HG03460 (cell line): Measurements from ENCODE around the gene NEGR1.

Experiments used
- ATAC-seq: cut with Tn5 transposase; IDR thresholded peaks from one replicate; pipeline ENCODE4 v1.9.1; 2021; ENCODE audit not compliant: unreplicated experiment

The NEGR1 gene

GRCh38 chr1:71414179-71414578 is 868.2 kb downstream of the NEGR1 start:
- ATAC-seq = no peak

DNA sequence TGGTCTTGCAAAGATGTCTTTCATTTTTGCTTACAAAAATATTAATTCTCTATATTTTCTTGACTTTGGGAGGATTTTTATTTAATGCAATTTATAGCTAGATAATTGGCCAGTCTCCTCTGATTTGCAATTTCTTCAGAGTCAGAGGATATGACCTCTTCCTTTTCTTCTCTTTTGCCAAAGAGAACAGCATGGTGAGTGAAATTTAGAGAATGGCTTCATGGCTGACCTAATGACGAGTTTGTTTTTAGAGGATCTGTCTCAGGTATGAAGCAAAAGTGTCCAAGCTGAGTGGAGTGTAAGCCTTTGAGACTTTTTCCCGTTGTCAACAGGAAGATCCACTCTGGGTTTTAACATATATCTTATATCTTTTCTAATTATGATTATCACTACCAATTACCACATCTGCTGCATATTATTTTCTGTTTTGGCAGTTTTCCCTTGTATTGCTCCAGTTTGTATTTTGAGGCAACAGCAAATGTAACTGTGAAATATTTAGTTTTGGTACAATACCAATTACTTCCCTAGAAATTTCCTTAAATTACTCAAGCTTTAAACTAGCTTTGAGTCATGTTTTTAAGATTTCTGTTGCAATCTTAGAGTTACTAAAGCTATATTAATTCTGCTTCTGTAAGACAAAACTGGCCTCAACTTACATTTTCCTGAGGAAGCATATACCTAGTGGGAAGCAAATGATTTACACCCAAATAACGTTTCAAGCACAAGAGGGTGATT is 868.7 kb downstream of the NEGR1 start:
- ATAC-seq = no peak

- ATAC-seq = no peak
These were observed 882.3 kb downstream of the NEGR1 start for GRCh38 chr1:71400050-71400449.

GRCh38 chr1:71399594-71399993 is 882.7 kb downstream of the NEGR1 start:
- no peak for ATAC-seq

DNA sequence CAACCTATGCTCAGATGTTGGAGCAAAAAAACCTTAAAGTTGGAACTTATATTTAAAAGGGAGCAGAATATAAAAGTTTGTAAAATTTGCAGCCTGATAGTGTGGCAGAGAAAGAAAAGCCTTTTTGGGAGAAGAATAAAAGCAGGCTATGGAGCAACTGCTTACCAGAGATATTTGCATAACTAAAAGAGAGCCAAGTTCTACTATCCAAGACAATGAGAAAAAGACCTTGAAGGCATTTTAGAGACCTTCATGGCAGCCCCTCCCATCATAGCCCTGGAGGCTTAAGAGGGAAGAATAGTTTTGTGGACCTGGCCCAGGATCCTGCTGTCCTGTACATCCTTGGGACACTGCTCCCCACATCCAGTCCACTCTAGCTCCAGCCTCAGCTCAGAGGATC is 889.0 kb downstream of the NEGR1 start:
- ATAC-seq = no peak

DNA sequence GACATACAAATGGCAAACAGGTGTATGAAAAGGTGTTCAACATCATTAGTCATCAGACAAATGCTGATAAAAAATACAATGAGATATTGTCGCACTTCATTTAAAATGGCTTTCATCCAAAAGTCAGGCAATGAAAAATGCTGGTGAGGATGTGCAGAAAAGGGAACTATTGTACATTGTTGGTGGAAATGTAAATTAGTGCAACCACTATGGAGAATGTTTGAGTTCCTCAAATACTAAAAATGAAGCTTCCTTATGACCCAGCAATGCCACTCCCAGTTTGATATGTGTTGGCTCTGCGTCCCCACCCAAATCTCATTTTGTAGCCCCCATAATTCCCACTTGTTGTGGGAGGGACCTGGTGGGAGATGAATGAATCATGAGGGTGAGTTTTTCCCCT is 891.8 kb downstream of the NEGR1 start:
- ATAC-seq = no peak

GRCh38 chr1:71377886-71378285 is 904.5 kb downstream of the NEGR1 start:
- ATAC-seq = no peak

GRCh38 chr1:71372496-71372895 is 909.8 kb downstream of the NEGR1 start:
- ATAC-seq = no peak

DNA sequence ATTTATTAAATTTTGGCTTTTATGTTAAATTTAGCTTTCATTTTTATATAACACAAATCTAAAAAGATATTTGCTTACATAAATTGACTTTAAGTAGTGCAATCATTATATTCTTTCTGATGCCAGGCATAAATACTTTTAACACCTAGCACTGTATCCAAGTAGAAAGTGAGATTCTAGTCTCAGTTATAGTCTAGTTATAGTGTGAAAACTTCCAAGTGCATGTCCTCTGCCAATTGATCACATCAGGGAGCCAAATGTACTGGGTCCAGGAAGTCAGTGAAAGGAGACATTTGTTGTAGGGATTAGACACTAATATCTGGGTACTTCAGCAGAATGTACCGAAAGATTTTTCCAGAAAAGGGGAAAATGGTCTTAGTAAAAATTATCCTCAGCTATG is 910.8 kb downstream of the NEGR1 start:
- no peak for ATAC-seq

GRCh38 chr1:71364236-71364635 is 918.1 kb downstream of the NEGR1 start:
- no peak for ATAC-seq

- no peak for ATAC-seq
These were observed 919.6 kb downstream of the NEGR1 start for GRCh38 chr1:71362691-71363090.

- ATAC-seq = no peak
These were observed 920.3 kb downstream of the NEGR1 start for GRCh38 chr1:71362076-71362475.

- ATAC-seq = no peak
These were observed 924.6 kb downstream of the NEGR1 start for GRCh38 chr1:71357708-71358107.

DNA sequence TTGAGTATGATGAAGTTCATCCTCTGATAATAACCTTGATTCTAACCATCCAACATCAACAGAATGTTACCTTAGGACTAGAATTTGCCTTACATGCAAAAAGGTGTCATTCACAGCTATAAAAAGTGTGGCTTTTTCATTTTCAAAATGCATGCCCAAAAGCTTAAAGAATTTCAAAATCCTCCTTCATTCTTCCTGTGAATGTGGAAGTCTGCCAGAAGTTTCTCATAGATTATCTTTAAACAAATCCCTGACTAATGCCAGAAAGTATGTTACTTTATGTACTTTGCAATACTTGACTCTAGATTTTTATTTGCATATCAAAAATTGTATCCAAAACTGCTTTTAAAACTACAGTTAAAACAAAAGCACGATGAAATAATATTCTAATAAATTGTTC is 930.9 kb downstream of the NEGR1 start:
- ATAC-seq = no peak

DNA sequence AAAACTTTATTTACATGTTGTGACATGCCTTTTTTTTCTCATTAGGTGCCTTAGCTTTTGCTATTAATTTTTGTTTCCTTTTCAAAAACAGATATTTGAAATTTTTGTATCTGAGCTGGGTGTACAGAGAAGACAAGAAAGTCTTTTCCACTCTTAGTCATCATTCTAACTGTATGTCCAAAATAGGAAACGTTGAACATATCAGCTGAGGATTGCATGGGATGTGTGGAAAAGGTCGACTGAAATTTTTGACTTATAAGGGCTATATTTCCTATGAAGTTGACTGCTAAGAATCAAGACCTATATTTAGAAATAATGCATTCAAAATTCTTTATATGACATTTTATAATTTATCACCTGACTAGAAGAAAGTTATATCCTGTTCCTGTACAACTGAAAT is 931.5 kb downstream of the NEGR1 start:
- no peak for ATAC-seq

- no peak for ATAC-seq
These were observed 932.0 kb downstream of the NEGR1 start for GRCh38 chr1:71350330-71350729.
